Hepatic stellate cell (primary cell): ENCODE measurements around the gene ZNRF4.
"Not testable (repeated sequence)": the region's sequence is repeated elsewhere in the genome, so short reads cannot be mapped to it uniquely, and the experiment has no call there.

Experiments used
- DNase-seq: peaks from one replicate; pipeline ENCODE4 v3.0.0; 2011; ENCODE audit warnings: low spot score

ZNRF4 gene

DNA sequence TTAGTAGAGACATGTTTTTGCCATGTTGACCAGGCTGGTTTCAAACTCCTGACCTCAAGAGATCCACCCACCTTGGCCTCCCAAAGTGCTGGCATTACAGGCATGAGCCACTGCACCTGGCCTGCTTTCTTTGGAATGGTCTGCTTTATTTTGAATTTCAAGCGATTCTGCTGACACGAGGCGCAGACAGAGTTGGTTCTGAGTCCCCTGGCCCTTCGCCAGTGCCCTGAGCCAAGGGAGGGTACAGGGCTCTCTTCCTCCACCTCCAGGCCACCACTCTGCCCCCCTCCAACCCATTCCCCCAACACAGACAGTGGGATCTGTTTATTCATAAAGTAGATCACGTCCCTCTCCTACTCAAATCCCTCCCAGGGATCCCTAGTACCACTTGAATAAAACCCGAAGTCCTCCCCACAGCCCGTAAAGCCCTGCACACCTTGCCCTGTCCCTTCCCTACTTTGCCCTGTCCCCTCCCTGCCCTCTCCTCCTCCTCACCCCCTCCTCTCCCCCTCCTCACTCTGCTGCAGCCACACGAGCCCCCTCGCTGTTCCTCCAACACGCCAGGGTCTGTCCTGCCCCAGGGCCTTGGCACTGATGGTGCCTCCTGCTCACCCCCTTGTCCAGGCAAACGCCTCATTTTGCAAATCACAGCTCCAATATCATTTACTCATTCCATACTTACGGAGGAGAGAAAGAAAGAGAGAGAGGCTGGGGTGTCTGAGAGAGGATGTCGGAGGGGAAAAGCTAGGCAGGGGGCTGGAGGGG lies 22.4 kb downstream of the ZNRF4 start:
- no peak for DNase-seq

GRCh38 chr19:5478241-5478924 lies 23.2 kb downstream of the ZNRF4 start:
- DNase-seq = no peak

DNA sequence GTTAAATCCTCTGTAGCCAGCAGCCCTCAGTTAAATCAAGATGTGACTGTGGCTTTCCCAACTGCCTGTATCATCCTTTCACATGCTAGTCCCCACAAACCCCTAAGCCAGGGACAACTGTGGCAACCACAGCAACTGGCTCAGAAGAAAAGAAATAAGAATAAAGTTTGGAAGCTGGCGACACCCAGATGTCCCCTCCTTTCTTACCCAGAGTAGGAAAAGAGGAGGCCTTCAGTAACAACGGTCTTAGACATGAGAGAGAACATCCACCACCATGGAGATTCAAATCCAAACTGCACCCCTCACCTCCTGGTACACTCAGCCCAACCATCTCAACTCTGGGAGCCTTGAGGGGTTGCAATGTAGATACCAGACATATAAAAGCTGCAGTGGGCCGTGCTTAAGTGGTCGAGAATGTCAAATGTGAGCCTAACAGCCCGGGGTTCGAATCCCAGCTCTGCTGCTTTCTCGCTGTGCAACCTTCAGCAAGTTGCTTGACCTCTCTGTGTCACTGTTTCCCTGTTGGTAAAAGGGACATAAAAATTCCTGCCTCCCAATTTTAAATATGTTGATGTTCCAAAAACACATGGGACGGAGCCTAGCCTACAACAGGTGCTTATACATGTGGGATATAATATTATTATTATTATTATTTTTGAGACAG lies 23.8 kb downstream of the ZNRF4 start:
- DNase-seq = no peak

GRCh38 chr19:5479958-5480357 lies 24.7 kb downstream of the ZNRF4 start:
- DNase-seq = no peak

- DNase-seq = no peak
Measured at GRCh38 chr19:5480427-5480836, 25.2 kb downstream of the ZNRF4 start.

- DNase-seq = no peak
Measured at GRCh38 chr19:5481957-5482356, 26.7 kb downstream of the ZNRF4 start.

DNA sequence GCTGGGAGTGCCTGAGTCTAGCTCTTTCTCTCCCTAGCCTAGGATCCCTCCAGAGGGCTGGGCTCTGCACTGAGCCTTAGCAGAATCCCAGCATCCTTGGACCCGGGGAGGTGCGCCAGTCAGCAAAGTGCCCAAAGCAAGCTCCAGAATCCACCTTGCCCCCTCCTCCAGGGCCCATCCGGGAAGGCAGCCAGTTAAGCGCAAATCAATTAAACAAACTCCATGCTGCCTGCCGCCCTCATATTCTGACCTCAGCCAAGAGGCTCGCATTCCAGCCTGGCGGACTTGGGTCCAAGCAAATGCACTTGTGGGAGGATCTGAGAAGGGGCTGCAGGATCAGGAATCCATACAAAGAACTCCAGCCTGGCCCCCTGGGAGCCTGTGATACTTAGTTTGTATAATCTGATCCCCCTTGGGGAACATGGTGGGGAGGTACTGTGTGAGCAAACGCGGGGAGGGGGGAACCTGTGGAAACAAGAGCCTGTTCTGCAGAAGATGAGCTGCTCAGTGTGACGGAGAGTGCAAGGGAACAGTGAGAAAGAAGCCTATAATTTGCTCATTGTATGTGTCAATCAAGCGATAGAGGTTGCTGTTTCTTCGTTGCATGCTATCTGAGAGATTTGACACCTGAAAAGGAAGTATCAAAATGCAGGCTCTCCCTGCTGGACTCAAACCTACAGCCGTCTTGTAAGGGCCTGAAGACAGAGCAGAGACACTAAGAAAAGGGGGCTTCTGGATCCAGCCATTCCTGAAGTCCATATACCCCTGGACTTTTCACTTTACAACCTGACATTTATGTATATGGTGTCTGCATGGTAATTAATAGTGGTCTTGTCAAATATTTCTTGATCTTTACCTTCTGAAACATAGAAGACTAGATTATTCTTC lies 29.4 kb downstream of the ZNRF4 start:
- no peak for DNase-seq

- DNase-seq = no peak
Measured at GRCh38 chr19:5485286-5485636, 30.0 kb downstream of the ZNRF4 start.

DNA sequence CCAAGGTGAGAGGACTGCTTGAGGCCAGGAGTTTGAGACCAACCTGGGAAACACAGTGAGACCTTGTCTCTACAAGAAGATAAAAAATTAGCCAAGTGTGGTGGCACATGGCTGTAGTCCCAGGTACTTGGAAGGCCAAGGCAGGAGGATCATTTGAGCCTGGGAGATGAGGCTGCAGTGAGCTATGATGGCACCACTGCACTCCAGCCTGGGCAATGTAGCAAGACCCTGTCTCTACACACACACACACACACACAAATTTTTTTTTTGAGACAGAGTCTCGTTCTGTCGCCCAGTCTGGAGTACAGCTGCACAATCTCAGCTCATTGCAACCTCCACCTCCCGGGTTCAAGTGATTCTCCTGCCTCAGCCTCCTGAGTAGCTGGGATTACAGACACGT lies 30.4 kb downstream of the ZNRF4 start:
- DNase-seq = not testable (repeated sequence)

- no peak for DNase-seq
Measured at GRCh38 chr19:5487222-5487621, 32.0 kb downstream of the ZNRF4 start.

DNA sequence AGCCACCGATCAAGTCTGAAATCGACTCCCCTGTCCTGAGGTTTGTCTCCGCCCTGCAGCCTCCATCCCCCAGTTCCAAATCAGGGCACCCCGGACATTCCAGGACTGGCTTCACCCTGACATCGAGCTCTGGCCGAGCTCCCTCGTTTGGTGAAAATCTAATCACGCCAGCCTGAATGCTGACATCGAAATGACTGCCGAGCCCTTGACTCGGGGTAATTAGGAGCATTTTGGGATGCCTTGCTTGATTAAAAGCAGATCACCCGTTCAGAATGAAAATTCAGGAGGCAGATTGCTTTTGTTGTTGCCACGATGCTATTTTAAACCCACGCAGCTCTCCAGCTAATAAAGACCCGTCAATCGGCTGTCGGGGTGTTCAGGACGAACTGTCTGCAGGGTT lies 34.3 kb downstream of the ZNRF4 start:
- DNase-seq = no peak

GRCh38 chr19:5491565-5491964 lies 36.3 kb downstream of the ZNRF4 start:
- no peak for DNase-seq

- DNase-seq = no peak
Measured at GRCh38 chr19:5492281-5492634, 37.0 kb downstream of the ZNRF4 start.

DNA sequence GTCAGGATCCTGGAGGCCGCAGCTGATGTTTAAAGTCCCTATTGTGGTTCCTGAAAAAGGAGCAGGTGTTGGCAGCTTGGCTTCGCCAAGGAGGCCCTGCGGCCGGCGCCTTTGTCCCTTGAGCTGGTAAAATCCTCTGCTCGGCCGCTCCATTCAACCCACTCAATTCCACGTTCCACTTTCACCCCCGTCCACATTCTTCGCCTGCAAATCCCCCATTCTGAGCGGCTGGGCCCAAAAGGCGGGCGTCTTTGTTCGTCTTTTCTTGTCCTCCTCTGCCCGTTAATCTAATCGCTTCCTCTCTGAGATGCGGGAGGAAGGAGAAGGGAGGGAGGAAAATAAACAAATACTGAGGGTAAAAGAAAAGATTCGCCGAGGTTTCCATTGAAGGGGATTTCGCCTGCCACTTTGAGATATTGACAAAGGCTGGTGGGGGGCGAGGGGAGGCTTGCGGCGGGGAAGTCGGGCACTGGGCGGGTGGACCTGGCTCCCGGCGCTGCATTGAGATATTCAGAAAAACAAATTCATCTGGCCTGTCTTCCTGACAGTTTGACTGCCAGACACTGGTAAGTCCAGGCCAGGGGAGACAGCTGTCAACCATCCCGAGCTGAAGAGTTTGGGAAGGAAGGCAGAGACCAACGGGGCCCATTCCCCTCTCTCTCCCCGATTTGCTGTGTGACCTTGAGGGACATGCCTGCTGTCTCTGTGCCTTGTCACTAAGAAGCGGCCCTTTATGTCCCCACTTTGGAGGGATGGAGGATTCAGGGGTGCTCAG lies 37.6 kb downstream of the ZNRF4 start:
- no peak for DNase-seq

GRCh38 chr19:5494773-5495172 lies 39.6 kb downstream of the ZNRF4 start:
- DNase-seq = no peak

- DNase-seq = no peak
Measured at GRCh38 chr19:5495792-5496191, 40.6 kb downstream of the ZNRF4 start.

- no peak for DNase-seq
Measured at GRCh38 chr19:5497297-5497696, 42.1 kb downstream of the ZNRF4 start.

DNA sequence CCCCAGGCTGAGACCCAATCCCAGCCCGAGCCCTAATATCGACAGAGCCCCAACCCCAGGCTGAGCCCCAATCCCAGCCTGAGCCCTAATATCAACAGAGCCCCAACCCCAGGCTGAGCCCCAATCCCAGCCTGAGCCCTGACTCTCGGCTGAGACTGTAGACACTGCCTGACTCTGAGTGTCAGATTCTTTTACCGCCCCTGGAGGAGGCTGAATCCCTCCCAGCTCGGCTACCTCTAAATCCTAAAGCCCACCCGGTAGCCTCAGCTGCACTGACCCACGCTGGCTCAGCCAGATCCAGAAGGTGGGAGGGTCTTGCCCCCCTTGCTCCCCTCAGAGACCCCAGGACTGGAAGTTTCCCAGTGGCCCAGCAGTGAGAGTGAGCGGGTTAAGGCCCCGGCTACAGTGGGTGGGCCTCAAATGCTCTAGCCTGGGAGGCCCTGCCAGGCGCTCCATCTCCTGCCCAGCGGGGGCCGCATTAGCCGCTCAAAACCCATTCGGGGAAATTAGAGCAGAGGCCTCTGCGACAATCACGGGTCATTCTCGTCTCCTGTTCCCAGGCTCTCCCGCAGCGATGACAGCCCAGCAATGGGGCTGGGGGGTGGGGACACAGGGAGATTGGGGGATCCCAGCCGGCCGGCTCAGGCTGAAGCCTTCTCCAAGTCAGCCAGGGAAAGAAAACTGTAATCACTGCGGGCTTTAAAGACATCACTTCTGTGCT lies 43.8 kb downstream of the ZNRF4 start:
- DNase-seq = no peak

GRCh38 chr19:5501907-5502306 lies 46.7 kb downstream of the ZNRF4 start:
- DNase-seq = no peak

GRCh38 chr19:5503598-5503997 lies 48.4 kb downstream of the ZNRF4 start:
- no peak for DNase-seq

DNA sequence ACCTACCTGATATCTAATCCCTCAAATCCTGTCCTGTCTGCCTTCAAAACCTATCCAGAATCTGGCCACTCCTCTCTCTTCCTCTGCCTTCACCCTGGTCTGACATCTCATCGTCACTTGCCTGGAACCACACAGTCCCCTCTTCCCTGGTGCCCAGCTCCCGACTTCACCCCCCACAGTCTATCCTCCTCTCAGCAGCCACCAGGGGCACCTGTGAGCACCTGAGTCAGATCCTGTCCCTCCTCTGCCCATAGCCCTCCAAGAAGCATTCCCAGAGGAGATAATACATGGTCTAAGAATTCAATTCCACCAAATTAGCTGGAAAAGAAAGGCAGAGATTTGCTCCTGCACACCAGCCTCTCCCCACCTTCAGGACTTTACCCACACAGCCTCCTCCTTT lies 48.9 kb downstream of the ZNRF4 start:
- DNase-seq = no peak
